Muscle of arm (tissue), 12 donors: Measurements from ENCODE around the gene ATG10. TPM values are rescaled to one million over a fixed set of nuclear protein-coding genes. Genes with fewer than 3 reads are reported as not detected.

Source experiments
- DNase-seq: peaks from one replicate; pipeline ENCODE4 v3.0.0-alpha.2; 2013
- polyA plus RNA-seq, 12 donors: library from polyadenylated mRNA; unstranded; fragments of 120-200 nt; gene quantifications; one replicate each; pipeline ENCODE4 v1.2.1, GENCODE V29; 2013; ENCODE audit not compliant: insufficient read length in 12 of 12

Gene ATG10
- polyA plus RNA-seq, 12 donors: 6.8 to 12.0 (median 9.6) TPM; not detected in 2

DNA sequence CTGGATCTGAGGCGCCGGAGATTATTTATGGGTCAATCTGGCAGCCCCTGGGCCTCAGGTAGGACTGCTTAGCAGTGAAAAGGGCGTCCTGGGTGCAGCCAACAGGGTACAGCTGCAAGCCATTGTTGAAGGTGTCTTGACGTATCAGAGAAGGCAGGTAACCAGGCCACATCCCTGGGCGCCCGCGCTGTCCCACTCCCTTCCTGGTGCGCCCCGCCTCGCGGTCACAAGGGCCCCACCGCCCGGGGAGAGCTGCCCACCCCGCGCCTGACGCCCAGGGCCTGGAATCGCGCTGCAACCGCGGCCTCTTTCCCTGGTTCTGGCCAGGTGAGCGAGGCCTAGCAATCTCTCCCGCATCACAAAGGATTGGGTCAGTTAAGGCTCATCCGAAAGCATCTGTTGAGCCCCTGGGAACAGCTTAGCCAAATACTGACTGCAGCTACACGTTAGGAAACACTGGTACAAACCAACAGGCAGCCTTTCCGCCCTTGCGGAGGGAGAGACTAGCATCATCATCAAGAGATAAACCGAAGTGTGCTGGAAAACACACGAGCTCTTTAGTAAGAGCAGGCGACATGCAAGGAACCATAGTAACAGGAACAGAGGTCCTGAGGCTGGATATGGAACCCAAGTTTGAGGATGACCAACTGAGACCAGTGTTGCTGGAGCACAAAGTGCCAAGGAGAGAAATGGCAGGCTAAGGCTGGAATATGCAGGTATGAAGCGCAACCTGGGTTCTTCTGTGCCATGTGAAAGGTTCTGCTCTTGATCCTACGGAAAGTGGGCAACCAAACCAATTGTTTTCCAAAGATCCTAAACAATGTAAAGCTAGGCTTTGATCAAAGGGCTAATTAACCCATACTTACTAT is 302.8 kb downstream of the ATG10 start:
- no peak for DNase-seq

DNA sequence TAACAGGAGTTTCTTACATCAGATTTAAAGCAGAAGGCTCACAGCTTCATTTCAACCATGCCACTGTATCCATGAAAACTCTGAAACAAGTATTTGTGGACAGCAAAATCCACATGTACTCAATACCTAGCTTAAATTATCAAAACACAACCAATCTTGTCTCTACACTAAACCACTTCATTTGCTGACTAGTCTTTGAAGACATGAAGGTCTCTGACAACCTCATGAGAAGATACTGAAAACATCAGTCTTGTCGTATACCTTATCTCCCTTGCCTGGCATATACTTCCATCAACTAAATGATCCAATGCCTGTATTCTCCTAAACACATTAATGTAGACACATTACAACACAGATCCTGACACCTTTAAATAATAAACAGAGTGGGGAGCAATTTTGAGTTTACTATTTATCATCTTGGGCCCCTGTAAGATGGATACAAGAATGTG is 303.4 kb downstream of the ATG10 start:
- DNase-seq: no peak

DNA sequence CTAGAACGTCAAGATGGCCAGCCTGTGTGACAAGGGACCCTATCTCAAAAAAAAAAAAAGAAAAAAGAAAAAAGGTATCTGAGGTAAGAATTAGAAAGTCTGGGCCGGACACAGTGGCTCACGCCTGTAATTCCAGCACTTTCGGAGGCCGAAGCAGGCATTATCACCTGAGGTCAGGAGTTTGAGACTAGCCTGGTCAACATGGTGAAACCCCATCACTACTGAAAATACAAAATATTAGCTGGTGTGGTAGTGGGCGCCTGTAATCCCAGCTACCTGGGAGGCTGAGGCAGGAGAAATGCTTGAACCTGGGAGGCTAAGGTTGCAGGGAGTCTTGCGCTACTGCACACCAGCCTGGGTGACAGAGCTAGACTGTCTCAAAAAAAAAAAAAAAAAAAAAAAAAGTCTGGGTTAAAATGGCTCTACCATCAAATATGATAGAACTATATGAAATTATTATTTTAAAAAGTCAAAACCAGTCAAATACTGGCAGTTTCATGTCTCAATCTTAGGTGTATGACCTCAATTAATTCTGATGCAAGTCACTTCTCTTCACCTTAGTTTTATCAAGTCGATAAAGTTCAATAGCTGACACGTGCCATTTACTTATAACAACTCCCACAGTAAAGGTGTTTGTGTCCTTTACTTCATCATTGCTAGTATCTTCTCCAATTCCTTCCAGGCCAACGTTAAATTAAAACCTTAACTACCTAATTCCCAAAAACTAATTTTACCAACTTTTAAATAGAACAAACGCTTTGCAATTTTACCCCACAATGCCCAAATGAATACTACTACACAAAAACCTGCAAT is 305.2 kb downstream of the ATG10 start:
- no peak for DNase-seq

DNA sequence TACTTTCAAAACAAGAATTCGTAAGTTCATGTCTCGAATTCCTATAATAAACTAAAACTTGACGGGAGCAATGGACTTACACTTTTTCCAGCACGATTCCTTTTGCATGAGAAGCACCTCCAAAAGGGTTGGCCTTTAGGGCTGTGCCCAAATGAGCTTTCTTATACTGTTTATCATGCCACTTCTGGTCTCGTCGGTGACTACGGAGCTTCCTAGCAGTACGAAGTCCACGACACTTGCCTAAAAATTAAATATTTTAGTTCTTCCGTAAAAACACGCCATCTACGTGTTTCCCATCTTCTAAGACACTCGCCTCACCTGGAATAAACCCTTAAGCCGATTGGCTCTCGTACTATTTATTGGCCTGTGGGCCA is 305.8 kb downstream of the ATG10 start:
- no peak for DNase-seq

DNA sequence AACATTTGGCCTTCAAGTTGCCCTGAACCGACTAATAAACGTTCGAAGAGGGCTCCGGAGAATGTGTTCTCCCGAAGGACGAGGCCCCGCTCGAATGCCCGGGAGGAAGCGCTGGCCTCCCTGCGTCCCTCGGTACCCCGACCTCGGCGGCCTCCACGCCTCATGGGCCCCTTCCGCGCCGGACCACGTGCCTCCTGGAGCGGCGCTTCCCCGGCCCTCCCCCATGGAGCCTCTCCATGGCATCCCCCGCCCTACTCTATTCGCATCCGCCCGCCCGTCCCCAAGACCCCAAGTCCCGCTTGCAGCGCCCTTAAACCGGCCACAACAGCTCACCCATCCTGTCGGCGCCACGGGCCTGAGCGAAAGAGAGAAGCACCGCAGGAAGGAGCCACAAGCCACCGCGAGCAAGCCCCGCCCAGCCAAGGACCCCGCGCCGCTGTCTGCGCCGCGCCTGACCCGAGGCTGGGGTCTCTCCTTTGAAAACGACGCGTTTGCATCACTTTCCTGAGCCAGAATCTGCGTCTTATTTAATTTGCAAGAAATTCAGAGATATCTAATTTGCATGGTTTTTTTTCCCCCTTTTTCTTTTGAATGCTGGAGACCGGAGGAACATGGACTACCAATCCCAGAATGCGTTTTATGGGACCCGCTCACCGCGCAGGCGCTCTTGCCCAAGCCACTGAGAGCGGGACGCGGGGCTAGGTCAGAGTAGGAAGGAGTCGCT is 306.3 kb downstream of the ATG10 start, which contains the start of gene RPS23:
Gene RPS23 (minus strand): TSS at position 368 of the 724 bp plus-strand sequence. CDS start 31 bp downstream, at position 337.
- peak; percentile 95 for DNase-seq

DNA sequence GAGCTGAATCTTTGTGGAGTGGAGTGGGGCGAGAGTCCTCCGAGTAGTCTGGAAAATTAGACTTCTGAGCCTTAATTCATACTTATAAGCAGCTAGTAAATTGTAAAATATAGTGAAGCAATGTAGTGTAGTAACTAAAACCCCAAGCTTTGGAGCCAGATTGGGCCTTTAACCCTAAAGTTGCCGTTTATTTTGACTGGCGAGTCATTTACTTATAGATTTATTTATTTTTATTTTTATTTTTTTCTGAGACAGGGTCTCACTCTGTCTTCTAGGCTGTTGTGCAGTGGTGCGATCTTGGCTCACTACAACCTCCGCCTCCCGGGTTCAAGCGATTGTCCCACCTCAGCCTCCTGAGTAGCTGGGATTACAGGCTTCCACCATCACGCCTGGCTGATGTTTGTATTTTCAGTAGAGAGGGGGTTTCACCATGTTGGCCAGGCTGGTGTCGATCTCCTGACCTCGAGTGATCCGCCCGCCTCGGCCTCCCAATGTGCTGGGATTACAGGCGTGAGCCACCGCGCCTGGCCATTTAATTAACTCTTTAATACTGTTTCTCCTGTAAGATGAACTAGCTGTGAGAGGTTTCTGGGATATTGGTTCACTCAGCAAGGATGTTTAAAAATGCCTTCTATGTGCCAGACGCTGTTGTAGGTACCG is 307.0 kb downstream of the ATG10 start:
- no peak for DNase-seq

DNA sequence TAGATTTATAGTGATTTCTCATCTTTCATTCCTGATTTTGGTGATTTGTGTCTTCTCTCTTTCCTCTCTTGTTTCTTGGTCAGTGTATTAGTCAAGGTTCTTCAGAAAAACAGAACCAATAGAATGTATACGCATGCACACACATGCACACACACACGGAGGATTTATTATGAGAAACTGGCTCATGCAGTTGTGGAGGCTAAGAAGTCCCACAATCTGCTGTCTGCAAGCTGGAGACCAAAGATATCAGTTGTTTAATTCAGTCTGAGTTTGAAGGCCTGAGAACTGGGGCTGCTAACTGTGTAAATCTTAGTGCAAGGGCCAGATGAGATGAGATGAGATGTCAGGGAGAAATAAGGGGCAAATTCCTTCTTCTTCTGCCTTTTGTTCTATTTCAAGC is 312.1 kb downstream of the ATG10 start:
- no peak for DNase-seq

DNA sequence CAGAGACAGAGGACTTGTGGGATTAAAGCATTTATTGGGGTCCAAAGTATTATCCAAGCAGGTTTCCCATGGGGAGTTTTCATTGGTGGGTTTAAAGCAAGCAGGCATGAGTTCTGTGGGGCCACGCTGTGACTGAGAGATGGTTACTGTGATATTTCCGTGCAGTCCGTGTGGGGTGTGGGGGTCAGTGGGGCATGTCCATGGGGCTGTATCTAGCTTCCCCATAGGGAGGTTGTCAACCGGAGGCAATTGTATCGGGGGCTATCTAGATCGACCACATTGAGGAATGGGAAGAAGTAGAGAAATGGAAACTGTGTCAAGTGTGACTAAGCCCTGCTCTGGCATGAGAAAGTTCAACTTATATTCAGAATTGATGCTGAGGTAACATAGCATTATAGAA is 313.4 kb downstream of the ATG10 start:
- DNase-seq: no peak

DNA sequence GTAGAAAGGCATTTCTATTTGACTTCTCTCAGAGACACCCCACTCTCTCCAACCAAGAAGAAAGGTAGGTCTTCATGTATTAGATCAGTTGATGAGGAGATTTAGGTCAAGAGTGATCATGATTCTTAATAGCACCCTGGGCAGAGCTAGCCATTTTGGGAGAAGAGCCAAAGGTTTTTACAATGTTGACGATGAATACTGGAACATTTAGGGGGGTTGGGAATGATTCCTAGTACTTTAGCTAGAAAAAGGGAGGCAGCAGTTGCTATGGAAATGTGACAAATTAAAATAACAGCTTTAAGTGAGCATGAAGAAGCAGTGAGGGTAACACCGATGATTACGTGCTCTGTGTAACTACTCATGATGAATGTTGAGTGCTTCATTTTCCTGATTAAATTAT is 315.8 kb downstream of the ATG10 start:
- DNase-seq: no peak

DNA sequence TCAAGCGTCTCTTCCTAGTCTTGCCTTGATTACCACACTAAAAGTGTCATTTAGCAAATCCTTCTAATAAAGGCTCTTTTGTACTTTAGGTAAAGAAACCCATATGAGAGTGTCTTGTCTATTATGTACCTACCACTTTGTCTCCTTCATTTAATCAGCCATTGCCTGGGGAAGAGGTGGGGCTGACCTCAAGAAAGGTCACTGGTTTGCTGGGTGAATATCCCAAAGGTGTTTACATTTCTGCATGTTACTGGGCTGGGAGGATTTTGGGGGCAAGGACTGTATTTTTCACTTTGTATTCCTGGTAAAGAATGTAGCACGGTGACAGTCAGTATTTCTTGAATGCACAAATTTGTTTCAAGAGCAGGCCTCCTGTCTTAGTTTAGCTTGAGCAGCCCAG is 318.2 kb downstream of the ATG10 start:
- DNase-seq: no peak

DNA sequence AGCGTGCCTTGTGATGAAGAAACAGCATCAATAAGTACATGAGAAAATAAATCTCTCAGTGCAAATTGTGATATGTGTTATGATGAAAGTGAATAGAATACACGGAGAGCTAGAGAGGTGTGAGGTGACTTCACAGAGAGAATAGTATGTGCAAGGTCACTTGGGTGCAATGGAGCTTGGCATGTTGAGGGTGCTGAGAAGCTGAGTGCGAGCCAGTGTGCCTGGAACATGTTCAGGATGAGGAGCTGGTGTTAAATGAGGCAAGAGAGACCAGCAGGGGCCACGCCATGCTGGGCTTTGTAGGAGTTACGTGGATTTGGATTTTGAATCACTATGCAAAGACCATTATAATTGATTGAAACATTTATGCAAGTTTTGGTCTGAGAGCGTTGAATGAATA is 319.1 kb downstream of the ATG10 start:
- no peak for DNase-seq

DNA sequence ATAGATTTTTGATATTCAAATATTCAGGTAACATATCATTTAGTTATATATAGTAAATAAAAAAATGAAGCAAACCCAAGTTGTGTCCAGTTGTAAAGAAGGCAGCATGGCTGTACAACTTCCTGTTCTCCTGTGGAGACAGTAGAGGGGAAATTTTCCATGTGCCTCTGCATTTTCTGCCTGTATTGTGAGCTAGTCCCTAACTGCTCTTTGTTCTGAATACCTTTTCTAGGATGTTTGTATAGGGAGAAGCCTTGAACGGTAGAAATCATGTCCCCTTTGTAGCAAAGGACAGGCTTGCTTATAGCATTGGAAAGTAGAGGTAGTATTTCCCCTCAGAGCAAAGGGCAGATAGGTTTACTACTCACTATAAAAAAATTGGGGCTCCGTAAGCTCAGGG is 319.6 kb downstream of the ATG10 start:
- DNase-seq: no peak

DNA sequence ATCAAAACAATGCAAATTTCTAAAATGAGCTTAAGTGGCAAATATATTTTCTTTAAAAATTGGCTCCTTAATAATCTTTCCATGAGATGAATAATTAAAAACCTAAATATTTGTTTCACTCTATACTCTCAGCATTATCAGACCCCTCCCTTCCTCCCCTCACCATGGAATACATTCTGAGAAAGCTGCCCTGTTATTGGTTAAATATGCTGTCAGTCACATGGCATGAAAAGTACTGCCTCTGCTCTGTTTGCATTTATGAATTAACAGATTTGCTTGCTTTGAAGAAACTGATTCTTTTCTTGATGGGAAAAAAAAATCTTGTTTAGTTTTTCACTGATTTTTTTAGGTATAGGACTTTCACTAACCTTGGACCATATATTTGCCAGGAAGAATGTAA is 323.3 kb downstream of the ATG10 start:
- DNase-seq: no peak

DNA sequence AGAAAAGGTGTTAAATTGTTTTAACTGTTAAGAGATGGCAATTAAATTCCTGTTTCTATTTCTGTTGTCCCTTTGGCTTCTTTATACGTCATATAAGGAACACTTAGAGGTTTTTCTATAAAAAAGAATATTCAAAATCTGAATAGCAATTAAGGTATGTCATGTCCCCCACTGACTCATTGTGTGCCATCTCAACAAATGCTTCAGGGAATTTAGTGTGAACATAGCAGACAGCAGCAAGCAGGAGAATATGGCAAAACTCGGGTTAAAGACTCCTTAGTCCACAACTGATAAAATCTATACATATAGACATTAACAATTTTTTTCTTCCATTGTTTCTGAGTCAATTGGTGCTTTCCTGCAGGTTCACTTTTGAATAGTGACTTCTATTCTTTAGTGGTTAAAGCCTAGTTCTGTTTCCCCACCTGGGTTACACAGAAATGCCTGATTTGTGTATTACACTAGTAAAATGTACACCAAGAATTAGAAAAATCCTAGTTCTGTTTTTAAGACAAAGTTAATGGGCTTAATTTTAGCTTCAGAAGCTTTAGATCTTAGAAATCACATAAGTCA is 324.2 kb downstream of the ATG10 start:
- no peak for DNase-seq

DNA sequence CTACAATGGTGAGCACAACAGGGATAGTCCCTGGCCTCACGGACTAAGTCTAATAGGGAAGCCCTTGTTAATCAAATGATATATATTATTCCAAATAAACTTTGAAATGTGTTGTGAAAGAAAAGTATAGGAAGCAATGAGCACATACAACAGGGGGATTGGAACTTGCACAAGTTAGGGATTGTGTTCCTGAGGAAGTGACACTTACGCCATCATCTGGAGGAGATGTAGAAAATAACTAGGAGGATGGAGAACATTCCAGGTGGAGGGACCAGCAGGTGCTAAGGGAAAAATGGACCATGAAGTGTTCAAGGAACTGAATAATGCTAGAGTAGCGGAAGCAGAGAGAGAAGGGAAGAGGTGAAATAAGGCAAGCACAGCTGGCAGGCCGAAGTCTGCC is 325.1 kb downstream of the ATG10 start:
- DNase-seq: no peak

DNA sequence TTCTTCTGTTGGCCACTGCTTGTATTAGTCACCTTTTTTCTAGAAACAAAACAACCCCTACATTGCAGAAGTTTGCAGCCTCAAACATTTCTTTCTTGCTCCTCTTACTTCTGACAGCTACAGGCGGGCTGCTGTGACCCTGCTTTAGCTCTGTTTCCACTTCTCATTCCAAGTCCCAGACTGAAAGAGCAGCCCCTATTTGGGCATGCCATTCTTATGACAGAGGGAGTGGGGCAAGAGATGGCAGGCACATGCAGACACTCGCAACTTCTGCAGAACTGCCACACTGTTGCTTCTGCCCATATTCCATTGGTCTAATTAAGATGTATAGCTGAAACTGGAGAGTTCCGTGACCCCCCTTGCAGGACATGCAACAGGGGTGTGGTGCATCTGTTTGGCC is 325.9 kb downstream of the ATG10 start:
- DNase-seq: no peak

DNA sequence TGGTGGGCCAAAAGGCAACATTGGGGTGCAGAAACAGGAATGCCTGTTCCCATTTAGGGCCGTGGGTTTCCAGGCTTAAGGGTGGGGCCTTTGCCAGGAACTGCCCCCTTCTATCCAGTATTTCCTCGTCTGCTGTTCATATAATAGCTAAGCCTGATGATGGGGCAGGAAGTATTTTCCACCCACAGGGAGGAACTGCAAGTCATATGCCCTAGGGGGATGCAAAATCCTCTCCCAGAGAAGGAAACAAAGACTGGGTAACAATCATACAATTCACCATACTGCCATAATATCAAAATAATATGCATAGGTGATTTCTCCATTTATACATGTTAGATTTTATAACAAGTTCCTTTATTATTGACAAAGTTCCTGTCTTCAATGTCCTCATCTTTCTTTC is 326.8 kb downstream of the ATG10 start:
- no peak for DNase-seq

DNA sequence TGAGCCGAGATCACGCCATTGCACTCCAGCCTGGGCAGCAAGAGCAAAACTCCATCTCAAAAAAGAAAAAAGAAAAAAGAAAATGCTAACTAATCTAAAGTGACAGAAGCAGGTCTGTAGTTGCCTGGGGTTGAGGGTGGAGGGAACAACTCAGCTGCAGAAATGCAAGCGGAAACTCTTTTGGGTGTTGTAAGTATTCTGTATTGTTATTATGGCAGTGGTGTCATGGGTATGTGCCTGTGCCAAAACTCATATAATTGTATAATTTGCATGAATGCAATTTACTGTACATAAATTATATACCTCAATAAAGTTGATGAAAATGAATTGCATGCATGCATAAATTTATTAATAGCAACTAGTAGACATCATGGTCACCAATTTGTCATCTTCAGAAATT is 329.4 kb downstream of the ATG10 start:
- DNase-seq: no peak
